Measurements from ENCODE around the gene NDFIP1.

GRCh38 chr5:142098275-142098674 is 10.3 kb upstream of the NDFIP1 start:
- TF ChIP-seq EZH2phosphoT487 (IDR thresholded peaks at IDR 0.05; ENCODE audit: insufficient read depth, low read depth) = no peak
- TF ChIP-seq EZH2 (IDR thresholded peaks at IDR 0.05; ENCODE audit: insufficient read depth, poor library complexity, severe bottlenecking) = no peak
